ENCODE results near the gene CRYGC. TPM values are rescaled to one million over a fixed set of nuclear protein-coding genes. Genes with fewer than 3 reads are reported as not detected.

CRYGC gene
- total and polyA plus RNA-seq, 2 of the 13 experiments (the other 11 are each of a cell fraction or from before 2014, with no cell fraction given), result 0.20 to 0.27 TPM

DNA sequence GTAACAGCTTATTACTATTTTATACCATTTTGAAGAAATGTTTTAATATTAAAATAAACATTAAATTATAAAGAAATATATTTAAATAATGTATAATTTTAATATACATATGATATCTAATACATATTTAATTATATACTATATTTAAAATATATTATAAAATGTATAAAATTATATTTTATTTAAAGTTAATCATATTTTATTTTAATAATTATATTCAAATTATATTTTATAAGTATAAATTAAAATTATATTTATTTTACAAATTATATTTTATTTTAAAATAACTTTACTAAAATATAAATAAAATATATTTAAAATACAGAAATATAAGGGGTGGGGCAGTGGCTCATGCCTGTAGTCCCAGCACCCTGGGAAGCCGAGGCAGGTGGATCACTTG is 7.4 kb downstream of the CRYGC start:
- DNase-seq (ENCODE audit: low spot score) (no peak), FAIRE-seq (no peak), ATAC-seq (no peak)
- WGBS (ENCODE audit: low lambda C conversion rate), result 25% methylated on average over 1 of the region's 1 CpG
- Histone ChIP-seq H3K9me3 (ENCODE audit: low read length) (no peaks in the 10 kb centered on the region), H3K4me1 (ENCODE audit: insufficient read depth, low read length) (peaks cover 17% of the 10 kb centered on the region), H3K36me3 (replicated peaks in 1 of 2; ENCODE audit: control insufficient read depth in 1 of 2, insufficient read depth in 2 of 2, low read length in 2 of 2) (no peaks in the 10 kb centered on the region), H3K27ac (ENCODE audit: extremely low read length, insufficient read depth, low read length) (no peak overlapping the region), H3K79me2 (ENCODE audit: insufficient read depth, low read length) (no peaks in the 10 kb centered on the region), H3K27me3 (ENCODE audit: control insufficient read depth in 1 of 2, insufficient read depth in 2 of 2, low read length in 2 of 2) (no peaks in the 10 kb centered on the region), H3K4me2 (ENCODE audit: low read depth, low read length) (no peak overlapping the region), H2AFZ (ENCODE audit: low read length) (no peak overlapping the region), H4K20me1 (ENCODE audit: insufficient read depth, low read length) (no peaks in the 10 kb centered on the region), H3K4me3 (replicated peaks in 1 of 3; ENCODE audit: insufficient read depth in 1 of 3, low read depth in 2 of 3, low read length in 3 of 3) (no peak overlapping the region), H3K9ac (ENCODE audit: insufficient read depth, low read depth, low read length) (no peak overlapping the region)
- ChIA-PET POLR2A (no interaction called here), CTCF (ENCODE audit: low intra/inter-chr PET ratio, low total read pairs) (no interaction called here)
- in situ Hi-C loops (cut with HindIII; ENCODE audit: extremely low pct_ligation_motif_present, low pct_unique_long_range_greater_than_20kb) (no loop called here), intact Hi-C loops (cut with micrococcal nuclease; ENCODE audit: unreplicated experiment) (no loop called here)
- TF ChIP-seq BRD4 (CRISPR knock-in tag; IDR thresholded peaks at IDR 0.05) (no peak), FOSL2 (CRISPR knock-in tag; IDR thresholded peaks at IDR 0.05) (no peak), ZNF232 (CRISPR knock-in tag; IDR thresholded peaks at IDR 0.05; ENCODE audit: borderline replicate concordance) (no peak)
- TF ChIP-seq, protein P1, sequence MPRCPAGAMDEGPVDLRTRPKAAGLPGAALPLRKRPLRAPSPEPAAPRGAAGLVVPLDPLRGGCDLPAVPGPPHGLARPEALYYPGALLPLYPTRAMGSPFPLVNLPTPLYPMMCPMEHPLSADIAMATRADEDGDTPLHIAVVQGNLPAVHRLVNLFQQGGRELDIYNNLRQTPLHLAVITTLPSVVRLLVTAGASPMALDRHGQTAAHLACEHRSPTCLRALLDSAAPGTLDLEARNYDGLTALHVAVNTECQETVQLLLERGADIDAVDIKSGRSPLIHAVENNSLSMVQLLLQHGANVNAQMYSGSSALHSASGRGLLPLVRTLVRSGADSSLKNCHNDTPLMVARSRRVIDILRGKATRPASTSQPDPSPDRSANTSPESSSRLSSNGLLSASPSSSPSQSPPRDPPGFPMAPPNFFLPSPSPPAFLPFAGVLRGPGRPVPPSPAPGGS (CRISPR knock-in tag; IDR thresholded peaks at IDR 0.05), result no peak
- TF ChIP-seq, protein P2, sequence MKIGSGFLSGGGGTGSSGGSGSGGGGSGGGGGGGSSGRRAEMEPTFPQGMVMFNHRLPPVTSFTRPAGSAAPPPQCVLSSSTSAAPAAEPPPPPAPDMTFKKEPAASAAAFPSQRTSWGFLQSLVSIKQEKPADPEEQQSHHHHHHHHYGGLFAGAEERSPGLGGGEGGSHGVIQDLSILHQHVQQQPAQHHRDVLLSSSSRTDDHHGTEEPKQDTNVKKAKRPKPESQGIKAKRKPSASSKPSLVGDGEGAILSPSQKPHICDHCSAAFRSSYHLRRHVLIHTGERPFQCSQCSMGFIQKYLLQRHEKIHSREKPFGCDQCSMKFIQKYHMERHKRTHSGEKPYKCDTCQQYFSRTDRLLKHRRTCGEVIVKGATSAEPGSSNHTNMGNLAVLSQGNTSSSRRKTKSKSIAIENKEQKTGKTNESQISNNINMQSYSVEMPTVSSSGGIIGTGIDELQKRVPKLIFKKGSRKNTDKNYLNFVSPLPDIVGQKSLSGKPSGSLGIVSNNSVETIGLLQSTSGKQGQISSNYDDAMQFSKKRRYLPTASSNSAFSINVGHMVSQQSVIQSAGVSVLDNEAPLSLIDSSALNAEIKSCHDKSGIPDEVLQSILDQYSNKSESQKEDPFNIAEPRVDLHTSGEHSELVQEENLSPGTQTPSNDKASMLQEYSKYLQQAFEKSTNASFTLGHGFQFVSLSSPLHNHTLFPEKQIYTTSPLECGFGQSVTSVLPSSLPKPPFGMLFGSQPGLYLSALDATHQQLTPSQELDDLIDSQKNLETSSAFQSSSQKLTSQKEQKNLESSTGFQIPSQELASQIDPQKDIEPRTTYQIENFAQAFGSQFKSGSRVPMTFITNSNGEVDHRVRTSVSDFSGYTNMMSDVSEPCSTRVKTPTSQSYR (CRISPR knock-in tag; IDR thresholded peaks at IDR 0.05; ENCODE audit: borderline replicate concordance), result no peak
- TF ChIP-seq, protein P3, sequence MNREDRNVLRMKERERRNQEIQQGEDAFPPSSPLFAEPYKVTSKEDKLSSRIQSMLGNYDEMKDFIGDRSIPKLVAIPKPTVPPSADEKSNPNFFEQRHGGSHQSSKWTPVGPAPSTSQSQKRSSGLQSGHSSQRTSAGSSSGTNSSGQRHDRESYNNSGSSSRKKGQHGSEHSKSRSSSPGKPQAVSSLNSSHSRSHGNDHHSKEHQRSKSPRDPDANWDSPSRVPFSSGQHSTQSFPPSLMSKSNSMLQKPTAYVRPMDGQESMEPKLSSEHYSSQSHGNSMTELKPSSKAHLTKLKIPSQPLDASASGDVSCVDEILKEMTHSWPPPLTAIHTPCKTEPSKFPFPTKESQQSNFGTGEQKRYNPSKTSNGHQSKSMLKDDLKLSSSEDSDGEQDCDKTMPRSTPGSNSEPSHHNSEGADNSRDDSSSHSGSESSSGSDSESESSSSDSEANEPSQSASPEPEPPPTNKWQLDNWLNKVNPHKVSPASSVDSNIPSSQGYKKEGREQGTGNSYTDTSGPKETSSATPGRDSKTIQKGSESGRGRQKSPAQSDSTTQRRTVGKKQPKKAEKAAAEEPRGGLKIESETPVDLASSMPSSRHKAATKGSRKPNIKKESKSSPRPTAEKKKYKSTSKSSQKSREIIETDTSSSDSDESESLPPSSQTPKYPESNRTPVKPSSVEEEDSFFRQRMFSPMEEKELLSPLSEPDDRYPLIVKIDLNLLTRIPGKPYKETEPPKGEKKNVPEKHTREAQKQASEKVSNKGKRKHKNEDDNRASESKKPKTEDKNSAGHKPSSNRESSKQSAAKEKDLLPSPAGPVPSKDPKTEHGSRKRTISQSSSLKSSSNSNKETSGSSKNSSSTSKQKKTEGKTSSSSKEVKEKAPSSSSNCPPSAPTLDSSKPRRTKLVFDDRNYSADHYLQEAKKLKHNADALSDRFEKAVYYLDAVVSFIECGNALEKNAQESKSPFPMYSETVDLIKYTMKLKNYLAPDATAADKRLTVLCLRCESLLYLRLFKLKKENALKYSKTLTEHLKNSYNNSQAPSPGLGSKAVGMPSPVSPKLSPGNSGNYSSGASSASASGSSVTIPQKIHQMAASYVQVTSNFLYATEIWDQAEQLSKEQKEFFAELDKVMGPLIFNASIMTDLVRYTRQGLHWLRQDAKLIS (CRISPR knock-in tag; IDR thresholded peaks at IDR 0.05), result no peak
- no TSS peak for BruUV-seq (replicated peaks)

Data from HepG2 (cell line).